ENCODE data around the gene UCP2. TPM values are rescaled to one million over a fixed set of nuclear protein-coding genes. Genes with fewer than 3 reads are reported as not detected.
A peak's percentile ranks its signal among the peaks of the same experiment; 100 is the strongest.

UCP2 gene
- total RNA-seq, 4 donors from 2014 or later, result 36.7 to 57.6 (median 39.6) TPM

- WGBS, 2 donors (ENCODE audit: low coverage in 1 of 2), result 72 to 100% methylated on average over 1 to 2 of the region's 2 CpGs
- in situ Hi-C loops (cut with MboI; ENCODE audit: low pct_ligation_motif_present in 1 of 4, low pct_unique_long_range_greater_than_20kb in 1 of 4, low sequenced_read_pairs in 3 of 4) (no loop called here), intact Hi-C loops (cut with DNase I; ENCODE audit: low total_unique reads) (loop anchor here (10.0 kb wide), 1 partner anchor 60 kb away; no protein-coding TSS in a partner anchor)
- H3K4me1 ChIP-seq, result peaks cover 3 to 20% (median 9%) of the 10 kb centered on the region in 4 donors
- peak; percentile 33 for DNase-seq
- no peak overlapping the region for H3K4me3 ChIP-seq
- no peaks in the 10 kb centered on the region for H3K36me3 ChIP-seq
- no peaks in the 10 kb centered on the region for H3K9me3 ChIP-seq
- peak overlapping the region in 1 of 4 donors; percentile 15 for H3K27ac ChIP-seq
- H3K27me3 ChIP-seq, result no peaks in the 10 kb centered on the region
- TF ChIP-seq POLR2A (IDR thresholded peaks at IDR 0.05) (no peak), POLR2AphosphoS5 (IDR thresholded peaks at IDR 0.05) (no peak), EP300 (IDR thresholded peaks at IDR 0.05; ENCODE audit: low read depth) (no peak)
- TF ChIP-seq, protein P1, sequence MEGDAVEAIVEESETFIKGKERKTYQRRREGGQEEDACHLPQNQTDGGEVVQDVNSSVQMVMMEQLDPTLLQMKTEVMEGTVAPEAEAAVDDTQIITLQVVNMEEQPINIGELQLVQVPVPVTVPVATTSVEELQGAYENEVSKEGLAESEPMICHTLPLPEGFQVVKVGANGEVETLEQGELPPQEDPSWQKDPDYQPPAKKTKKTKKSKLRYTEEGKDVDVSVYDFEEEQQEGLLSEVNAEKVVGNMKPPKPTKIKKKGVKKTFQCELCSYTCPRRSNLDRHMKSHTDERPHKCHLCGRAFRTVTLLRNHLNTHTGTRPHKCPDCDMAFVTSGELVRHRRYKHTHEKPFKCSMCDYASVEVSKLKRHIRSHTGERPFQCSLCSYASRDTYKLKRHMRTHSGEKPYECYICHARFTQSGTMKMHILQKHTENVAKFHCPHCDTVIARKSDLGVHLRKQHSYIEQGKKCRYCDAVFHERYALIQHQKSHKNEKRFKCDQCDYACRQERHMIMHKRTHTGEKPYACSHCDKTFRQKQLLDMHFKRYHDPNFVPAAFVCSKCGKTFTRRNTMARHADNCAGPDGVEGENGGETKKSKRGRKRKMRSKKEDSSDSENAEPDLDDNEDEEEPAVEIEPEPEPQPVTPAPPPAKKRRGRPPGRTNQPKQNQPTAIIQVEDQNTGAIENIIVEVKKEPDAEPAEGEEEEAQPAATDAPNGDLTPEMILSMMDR (IDR thresholded peaks at IDR 0.05), result no peak
Measured at GRCh38 chr11:74024261-74025029, 41.8 kb upstream of the UCP2 start.

- Histone ChIP-seq H3K27ac (peak overlapping the region in 2 of 4 donors; percentile 23 to 37), H3K27me3 (no peaks in the 10 kb centered on the region), H3K9me3 (no peaks in the 10 kb centered on the region), H3K4me1 (peaks cover 14 to 31% (median 21%) of the 10 kb centered on the region in 4 donors), H3K36me3 (no peaks in the 10 kb centered on the region), H3K4me3 (no peak overlapping the region)
- no peak for TF ChIP-seq EP300 (IDR thresholded peaks at IDR 0.05; ENCODE audit: low read depth)
- no peak for TF ChIP-seq POLR2A (IDR thresholded peaks at IDR 0.05)
- TF ChIP-seq POLR2AphosphoS5 (IDR thresholded peaks at IDR 0.05), result no peak
- TF ChIP-seq, protein P1 (IDR thresholded peaks at IDR 0.05), result no peak
- intact Hi-C loops (cut with DNase I; ENCODE audit: low total_unique reads), result loop anchor here (10.0 kb wide), 1 partner anchor 58 kb away; no protein-coding TSS in a partner anchor
- no peak for DNase-seq
- in situ Hi-C loops (cut with MboI; ENCODE audit: low pct_ligation_motif_present in 1 of 4, low pct_unique_long_range_greater_than_20kb in 1 of 4, low sequenced_read_pairs in 3 of 4), result no loop called here
Measured at GRCh38 chr11:74023276-74023675, 40.6 kb upstream of the UCP2 start.

DNA sequence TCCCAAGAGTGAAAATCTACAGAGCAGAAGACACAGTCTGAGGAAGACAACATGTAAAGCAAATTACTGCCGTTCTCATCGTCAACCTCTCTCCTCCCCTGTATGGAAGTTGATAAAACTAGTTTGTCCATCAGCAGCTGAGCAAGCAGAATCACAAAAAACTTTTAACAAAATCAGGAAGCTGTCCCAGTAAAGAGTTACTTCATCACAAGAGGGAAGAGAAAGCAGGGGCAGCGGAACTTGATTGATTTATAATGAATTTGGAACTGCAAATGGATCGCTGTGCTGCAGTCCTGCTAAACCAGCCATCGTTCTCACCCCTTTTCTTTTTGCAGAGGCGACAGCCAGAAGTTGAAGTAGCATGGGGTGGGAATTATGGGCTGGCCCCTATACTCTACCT is 39.9 kb upstream of the UCP2 start:
- H3K36me3 ChIP-seq, result no peaks in the 10 kb centered on the region
- 91% methylated on average over 2 to 6 of the region's 6 CpGs for WGBS, 2 donors (ENCODE audit: low coverage in 1 of 2)
- in situ Hi-C loops (cut with MboI; ENCODE audit: low pct_ligation_motif_present in 1 of 4, low pct_unique_long_range_greater_than_20kb in 1 of 4, low sequenced_read_pairs in 3 of 4), result no loop called here
- no peaks in the 10 kb centered on the region for H3K27me3 ChIP-seq
- no peaks in the 10 kb centered on the region for H3K9me3 ChIP-seq
- peaks cover 20 to 39% (median 27%) of the 10 kb centered on the region in 4 donors for H3K4me1 ChIP-seq
- intact Hi-C loops (cut with DNase I; ENCODE audit: low total_unique reads), result loop anchor here (10.0 kb wide), 1 partner anchor 58 kb away; no protein-coding TSS in a partner anchor
- DNase-seq, result no peak
- H3K4me3 ChIP-seq, result no peak overlapping the region
- TF ChIP-seq POLR2AphosphoS5 (IDR thresholded peaks at IDR 0.05), result no peak
- TF ChIP-seq, protein P1 (IDR thresholded peaks at IDR 0.05), result no peak
- no peak for TF ChIP-seq EP300 (IDR thresholded peaks at IDR 0.05; ENCODE audit: low read depth)
- no peak for TF ChIP-seq POLR2A (IDR thresholded peaks at IDR 0.05)
- peak overlapping the region in 2 of 4 donors; percentile 23 to 37 for H3K27ac ChIP-seq

GRCh38 chr11:74021998-74022397 is 39.4 kb upstream of the UCP2 start:
- peaks cover 20 to 39% (median 27%) of the 10 kb centered on the region in 4 donors for H3K4me1 ChIP-seq
- TF ChIP-seq POLR2A (IDR thresholded peaks at IDR 0.05) (no peak), POLR2AphosphoS5 (IDR thresholded peaks at IDR 0.05) (no peak), EP300 (IDR thresholded peaks at IDR 0.05; ENCODE audit: low read depth) (no peak)
- TF ChIP-seq, protein P1 (IDR thresholded peaks at IDR 0.05), result no peak
- no peaks in the 10 kb centered on the region for H3K9me3 ChIP-seq
- no peak for DNase-seq
- in situ Hi-C loops (cut with MboI; ENCODE audit: low pct_ligation_motif_present in 1 of 4, low pct_unique_long_range_greater_than_20kb in 1 of 4, low sequenced_read_pairs in 3 of 4) (no loop called here), intact Hi-C loops (cut with DNase I; ENCODE audit: low total_unique reads) (loop anchor here (10.0 kb wide), 1 partner anchor 57 kb away; no protein-coding TSS in a partner anchor)
- no peaks in the 10 kb centered on the region for H3K27me3 ChIP-seq
- WGBS, 2 donors (ENCODE audit: low coverage in 1 of 2), result 94% methylated on average over 6 of the region's 6 CpGs; no CpG with 5 or more reads in 1 of the 2 donors
- H3K36me3 ChIP-seq, result no peaks in the 10 kb centered on the region
- H3K4me3 ChIP-seq, result no peak overlapping the region
- peak overlapping the region in 1 of 4 donors; percentile 3 for H3K27ac ChIP-seq

All from transverse colon (tissue), 4 donors.